ENCODE results near the gene CNTNAP2.

CNTNAP2 gene

DNA sequence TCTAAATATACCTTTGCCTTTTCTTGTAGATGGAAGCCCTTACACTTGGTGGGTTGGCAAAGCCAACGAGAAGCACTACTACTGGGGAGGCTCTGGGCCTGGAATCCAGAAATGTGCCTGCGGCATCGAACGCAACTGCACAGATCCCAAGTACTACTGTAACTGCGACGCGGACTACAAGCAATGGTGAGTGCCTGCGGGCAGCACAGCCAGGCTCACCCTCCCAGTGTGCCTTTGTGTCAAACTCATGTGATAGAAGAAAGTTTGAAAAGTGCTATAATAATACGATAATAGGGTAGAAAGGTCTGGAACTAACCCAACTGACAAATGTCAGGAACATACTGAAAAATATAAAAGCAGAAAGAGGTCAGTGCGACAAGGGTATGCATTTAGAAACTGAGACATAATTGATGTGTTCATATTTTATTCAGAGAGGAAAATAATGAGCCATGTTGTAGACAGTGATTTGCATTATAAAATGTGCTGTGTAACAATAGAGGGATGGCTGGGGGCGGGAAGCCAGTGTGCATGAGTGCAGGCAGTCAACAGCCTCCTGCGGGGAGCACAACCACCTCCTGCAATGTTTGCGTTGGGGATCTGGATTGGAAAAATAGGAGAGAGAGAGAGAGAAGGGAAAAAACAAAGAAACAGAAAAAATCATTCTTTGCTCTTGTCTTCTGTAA lies 1787.1 kb downstream of the CNTNAP2 start:
- no peak for DNase-seq

DNA sequence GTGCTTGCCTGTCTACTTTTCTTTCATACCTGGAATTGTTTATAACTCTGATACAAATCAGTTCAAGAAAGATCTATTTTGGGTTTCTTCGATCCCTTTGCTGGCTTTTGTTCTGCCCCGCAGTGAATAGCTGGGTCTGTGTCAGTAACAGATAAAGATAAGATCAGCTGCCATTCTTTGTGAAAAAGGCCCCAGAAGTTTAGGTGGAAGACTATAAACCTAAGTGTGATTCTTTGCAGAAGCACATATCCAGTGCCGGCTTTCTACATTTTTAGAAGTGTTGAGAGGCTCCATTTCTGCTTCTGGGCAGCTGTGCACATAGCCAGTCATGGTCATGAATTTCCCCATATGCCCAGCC lies 1787.6 kb downstream of the CNTNAP2 start:
- DNase-seq: no peak

DNA sequence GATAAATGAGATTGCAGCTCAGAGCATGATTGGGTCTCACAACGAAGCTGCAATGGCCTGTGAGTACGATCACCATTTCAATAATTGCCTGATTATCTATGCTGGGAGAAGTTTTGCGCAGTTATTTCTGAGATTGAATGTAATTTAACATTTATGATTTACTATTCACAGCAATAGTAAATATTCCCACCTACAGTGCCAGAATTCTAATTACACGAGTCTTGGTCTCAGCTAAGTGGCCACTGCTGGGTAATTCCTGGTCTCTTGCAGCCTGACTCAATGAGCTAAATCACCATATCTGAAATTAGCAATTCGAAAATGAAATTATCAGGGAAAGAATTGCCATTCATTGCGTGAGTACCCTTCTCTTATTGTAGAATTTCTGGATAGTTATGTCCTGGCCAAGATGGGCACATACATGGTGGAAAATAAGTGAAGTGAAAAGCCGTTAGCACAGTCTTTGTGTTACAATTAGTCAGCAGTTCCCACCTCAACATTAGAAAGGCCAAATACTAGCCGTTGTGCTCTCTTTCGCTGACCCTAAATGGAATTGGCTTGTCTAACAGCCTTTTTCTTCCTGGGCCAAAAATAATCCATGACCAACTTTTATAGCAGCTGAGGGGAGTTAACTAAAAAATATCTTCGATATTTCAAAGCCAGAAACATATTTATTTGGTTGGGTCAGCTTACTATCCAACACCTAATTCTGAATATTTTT lies 1793.0 kb downstream of the CNTNAP2 start:
- DNase-seq: no peak

DNA sequence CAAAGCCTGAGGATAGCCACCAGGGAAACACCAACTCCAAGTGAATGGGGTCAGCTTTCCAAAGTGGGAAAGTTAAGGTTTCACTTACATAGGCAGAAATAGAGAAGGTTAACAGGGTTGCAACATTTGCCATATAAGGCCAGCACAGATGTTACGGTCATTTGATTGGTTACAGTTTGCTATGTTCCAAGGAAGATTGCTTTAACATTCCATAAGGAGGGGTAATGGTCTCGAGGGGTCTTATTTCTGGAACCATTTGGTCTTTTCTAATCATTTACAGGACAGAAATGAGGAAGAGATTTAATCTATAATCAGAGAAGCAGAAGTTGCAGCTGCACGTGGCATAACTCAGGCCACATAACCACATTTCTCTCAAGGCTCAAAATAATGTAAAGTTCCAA lies 1794.6 kb downstream of the CNTNAP2 start:
- no peak for DNase-seq

DNA sequence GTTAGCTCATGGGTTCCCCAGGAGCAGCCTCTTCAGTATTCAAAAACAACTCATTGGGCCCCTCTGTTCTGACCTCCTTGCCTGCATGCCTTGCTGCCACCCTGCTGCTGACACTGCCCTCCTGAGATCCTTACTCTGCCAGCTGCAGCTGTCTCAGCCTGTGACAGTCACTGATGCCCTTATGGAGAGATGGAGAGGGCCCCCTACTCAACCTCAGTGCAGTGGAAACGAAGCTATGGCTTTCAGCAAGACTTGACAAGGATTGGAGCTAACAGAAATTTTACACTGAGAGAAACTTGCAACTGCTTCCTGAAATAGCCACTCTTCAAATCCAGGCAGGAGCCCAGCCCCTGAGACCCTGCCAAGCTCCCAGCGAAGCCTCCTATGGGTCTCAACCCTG lies 1795.7 kb downstream of the CNTNAP2 start:
- no peak for DNase-seq

DNA sequence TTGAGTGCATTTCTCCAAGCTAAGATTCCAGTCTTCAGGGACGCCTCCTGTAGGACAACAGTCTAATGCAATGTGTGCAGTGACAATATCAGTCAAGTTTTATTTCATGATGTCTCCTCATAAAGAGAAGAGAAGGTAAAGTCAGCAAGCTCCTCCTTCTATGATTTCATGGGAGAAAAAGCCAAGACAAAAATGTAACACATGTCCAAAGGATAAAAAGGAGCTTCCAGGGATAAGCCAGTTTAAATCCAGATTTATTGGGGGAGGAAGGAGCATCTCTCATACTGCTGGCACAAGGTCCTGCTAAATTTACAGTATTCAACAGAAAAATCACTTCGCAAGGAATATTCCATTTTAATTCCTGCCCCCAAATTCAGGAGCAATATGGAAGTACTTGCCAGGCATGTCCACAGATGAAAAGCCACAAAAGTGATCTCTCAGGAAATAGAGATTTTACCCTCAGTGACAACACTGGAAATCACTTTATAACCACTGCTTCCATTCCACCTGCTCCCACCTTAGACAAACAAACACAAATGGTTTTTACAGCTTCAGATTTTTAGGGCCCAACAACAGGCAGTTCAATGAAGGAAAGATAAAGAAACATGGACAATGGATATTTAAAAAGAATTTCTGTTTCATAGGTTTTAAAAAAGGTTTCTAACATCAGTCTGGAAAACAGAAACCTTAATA lies 1796.5 kb downstream of the CNTNAP2 start:
- DNase-seq: no peak

DNA sequence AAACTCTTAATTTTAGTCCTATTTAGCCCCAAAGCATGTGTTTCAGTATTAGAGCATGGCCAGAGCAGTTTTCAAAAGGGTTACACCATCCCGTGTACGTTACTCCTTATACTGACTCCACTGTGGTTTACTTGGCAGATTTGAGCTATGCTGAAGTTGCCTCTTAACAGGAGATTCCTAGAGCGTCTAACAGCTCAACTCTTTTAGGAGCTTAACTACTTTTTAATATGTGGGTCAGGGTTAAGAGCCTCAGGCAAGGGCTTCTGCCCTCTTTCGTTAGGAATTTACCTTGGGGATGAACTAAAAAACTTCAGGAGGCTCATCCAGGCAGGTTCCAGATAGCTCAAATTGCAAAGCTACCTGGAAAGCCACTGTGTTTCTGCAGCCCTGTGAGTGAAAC lies 1799.2 kb downstream of the CNTNAP2 start:
- no peak for DNase-seq

DNA sequence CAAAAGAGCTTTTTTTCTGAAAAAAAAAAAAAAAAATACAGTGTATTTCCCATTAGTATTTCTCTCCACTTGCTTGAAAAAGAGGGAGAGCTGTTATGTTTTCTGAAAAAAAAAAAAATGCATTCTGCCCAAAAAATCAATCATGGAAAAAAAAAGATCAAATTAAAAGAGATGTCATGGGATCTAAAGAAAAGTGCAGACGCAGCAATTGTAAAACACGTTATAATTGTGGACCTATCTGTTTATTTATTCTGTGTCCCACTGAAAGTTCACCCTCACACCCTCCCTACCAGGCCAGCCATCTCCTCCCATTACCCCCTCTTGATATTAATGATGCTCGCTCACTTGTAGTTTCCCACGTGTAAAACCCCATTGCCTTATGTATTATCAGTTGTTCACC lies 1800.0 kb downstream of the CNTNAP2 start:
- DNase-seq: no peak

DNA sequence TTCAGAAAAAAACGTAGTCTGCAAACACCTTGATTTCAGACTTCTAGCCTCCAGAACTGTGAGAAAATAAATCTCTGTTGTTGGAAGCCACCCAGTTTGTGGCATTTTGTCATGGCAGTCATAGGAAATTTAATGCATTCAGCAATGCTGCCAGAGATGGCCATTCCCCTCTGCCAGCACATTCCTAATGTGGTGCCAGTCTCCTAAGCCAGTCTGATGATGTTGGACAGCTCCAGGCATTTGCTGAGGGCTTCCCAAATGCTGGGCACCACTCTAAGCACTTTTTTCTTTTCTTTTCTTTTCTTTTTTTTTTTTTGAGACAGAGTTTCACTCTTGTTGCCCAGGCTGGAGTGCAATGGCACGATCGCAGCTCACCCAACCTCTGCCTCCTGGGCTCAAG lies 1807.2 kb downstream of the CNTNAP2 start:
- no peak for DNase-seq

DNA sequence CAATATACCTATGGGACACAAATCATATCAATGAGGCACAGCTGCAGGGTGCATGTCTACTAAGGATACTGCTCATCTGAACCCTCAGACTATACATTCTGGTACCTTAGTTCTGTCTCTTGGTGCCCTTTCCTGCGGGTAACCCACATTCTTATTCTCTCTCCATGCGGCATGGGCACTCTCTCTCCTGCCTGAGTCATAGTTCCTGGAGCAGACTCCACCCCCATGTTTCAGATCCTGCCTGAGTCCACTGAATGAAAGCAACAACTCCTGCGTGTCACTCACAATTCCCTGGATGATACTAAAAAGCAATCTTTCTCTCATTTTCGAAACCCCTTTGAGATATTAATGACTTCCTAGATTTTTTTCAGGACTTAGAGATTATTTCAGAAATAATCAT lies 1820.8 kb downstream of the CNTNAP2 start:
- peak; percentile 1 for DNase-seq

DNA sequence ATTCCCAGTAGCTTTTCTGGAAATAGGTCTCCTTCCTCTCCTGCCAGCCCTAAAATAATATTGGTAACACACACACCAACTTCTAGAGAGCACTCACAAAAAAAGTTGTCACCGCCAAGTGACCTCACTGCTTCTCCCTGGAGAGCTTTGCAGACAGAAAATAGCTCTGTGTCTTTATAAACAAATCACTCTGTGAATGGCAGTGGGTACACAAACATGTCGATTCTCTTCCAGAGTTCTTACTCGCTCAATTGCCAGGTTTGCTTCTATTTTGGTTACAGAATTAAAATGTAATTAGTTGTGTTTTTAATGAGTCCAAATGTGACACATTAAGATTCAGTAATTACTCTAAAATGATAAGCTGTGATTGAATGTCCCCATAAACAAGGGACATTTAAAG lies 1824.8 kb downstream of the CNTNAP2 start:
- no peak for DNase-seq

DNA sequence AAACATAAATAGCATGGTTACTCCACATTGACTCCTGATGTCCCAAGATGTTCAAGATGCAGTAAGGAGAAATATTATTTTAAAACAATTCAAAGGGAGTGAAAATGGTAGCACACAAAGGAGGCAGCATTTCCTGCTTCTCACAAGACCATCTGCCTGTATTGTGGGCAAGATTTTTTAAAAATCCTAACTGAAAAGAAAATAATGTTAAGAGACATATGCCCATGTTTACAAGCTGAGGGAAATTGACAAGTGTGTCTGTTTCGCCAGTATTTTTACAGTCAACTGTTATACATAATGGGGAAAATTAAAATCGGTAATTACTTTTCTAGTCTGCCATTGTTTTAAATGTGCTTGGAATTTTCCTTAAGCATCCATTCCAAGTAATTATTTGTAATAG lies 1827.7 kb downstream of the CNTNAP2 start:
- no peak for DNase-seq

DNA sequence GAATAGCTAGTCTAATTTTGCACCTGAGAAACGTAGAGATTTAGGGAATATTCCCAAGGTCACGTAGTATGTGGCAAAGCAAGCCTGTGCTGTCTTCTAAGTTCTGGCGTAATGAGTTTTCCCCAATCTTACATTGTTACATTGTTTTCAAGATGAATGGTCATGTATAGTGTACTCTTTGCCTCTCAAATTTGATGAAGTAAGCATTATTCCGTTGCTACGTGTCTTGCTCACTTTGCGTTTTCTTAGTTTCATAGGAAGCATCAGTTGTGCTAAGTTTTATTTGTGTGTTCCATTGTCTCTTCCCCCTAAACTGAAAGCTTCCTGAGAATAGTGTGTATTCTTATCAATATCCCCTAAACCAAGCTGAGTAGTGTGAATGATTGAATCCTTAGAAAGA lies 1836.3 kb downstream of the CNTNAP2 start:
- no peak for DNase-seq

DNA sequence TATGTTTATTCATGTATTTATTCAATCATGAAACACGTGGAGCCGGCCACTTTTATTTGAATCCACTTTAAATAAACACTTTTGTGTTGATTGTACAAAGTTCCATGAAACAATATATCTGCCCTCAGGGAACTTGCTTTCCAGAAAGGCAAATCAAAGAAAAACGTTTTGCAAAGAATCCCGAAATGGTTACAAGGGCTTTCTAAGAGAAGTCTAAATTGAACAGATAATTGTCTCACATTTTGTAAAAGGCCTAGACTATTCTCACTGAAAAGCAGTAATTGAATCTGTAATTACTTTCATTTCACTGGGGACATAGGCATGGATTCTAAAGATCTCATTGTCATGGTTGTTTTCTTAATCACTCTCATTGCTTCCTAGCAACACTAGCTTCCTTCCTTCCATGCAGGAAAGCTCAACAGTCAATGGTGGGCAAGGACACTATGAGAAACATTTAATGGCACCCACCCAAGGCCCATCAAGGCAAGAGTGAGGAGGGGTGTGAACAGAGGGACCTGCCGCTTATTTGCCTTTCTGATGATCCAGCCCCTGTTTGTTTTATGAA lies 1851.5 kb downstream of the CNTNAP2 start:
- DNase-seq: no peak

DNA sequence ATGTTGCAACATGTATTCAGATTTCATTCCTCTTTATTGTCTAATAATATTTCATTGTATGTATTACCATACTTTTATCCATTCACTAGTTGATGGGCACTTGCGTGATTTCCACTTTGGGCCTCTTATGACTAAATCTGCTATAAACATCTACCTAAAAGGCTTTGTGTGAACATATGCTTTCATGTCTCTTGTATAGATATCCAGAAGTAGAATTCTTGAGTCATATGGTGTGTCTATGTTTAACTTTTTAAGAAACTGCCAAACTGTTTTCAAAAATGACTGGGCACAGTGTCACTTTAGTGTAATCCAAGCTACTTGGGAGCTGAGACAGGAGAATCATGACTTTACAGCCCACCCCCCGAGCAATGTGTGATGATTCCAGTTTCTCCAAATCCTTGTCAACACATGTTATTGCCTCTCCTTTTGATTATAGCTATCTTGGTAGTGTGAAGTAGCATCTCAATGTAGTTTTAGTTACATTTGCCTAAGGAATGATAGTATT lies 1855.1 kb downstream of the CNTNAP2 start:
- no peak for DNase-seq

DNA sequence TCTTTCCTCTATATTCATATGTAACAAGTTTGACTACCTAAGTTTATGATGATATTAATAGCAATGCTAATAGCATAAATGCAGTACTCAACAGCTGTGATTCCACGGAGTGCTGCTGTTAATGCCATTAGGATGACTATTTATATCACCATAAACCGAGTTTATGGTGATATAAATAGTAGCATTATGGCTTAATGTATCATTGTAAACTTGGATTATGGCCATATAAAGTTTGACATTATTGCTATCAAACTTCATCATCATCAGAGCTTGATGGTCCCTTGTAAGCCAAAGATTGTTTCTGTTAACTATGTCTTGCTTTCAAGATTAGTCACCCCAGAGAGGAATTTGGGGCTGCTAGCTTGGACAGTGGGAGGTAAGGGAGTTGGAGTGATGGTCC lies 1861.6 kb downstream of the CNTNAP2 start:
- DNase-seq: no peak

DNA sequence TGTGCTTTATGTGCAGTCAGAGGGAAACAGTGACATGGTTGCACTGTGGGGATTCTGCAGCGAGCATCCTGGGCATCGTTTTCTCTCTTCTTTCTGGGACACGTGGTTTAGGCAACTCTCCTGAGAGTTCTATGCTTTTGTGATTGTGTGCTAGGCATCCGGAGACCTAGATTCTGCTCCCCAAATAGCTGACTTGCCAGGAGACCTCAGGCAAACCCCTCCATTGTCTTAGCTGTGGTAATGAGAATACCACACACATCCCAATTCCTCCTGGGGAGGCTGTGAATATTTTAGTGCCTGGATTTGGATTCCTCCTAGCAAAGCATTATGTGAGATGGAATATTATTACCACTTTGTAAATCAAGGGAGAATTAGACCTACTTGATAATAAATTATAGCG lies 1862.0 kb downstream of the CNTNAP2 start:
- DNase-seq: no peak

DNA sequence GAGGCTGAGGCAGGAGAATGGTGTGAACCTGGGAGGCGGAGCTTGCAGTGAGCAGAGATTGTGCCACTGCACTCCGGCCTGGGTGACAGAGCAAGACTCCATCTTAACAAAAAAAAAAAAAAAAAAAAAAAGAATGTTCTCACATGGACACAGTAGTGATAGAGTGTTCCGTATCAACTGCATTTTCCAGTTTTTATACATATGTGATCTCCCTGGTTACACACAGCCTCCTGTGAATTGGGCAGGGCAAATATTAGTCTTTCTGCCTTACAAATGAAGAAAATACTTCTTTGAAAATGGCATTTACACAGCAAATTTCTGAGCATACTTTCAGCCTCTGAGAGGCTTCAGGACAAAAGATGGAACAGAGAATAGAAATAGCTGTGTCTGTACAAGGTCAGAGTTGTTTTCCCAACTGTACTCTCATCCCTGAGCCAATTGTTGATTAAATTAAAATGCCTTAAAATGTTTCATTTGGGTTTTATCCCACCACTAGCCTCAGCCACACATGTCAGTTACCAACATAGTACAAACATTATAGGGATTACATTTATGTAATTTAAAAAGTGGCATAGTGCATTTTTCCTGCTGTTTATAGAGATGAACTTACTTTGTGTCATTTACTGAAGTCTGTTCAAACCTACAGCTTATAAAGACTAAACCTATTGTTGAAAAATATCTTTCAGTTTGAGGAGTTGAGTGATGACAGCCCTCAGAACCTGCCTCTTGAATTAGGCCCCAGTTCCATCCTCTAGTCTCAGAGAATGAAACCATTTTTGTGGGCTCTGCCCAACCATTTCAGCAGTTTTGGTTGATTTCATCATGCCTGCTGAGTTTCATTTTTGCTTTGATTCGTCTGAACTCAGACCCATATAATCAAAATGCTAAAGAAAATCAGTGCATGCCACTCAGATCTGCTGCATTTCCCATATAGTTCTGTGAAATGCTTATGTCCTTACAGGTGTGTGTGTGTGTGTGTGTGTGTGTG lies 1864.5 kb downstream of the CNTNAP2 start:
- DNase-seq: no peak

DNA sequence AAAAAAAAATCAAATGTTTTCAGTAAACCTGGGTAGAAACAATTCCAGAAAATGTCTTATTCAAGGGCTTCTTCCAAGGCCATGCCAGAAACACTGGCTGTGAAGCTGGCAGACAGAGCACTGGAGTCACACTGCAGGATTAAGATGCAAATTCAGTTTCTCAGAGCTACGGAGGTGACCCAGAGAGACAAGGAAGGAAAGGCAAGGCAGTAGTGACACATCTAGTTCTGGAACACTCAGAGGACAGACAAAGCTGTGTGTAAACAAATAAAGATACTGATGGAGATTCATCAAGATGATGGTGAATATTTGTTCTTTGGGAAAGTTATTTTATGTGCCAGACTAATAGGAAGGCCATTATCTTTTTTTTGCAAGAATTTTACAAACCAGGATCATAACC lies 1865.7 kb downstream of the CNTNAP2 start:
- DNase-seq: no peak

DNA sequence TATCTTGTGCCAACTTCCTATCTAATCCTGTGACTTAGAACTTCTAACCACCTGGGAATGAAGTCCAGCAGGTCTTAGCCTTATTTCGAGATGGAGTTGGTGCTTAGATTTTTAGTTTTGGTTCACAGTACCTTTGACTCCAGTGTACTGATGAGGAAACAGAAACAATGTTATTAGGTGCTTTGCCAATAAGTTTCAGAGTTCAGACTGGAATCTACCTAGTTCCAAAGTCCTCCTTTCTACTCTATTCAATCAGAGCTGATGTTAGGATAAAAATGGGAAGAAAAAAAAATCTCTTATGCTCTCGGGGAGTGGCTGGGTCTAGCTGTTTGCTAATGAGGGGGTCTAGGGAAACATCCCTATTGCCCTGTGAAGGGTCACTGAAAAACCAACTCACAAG lies 1867.7 kb downstream of the CNTNAP2 start:
- DNase-seq: no peak

DNA sequence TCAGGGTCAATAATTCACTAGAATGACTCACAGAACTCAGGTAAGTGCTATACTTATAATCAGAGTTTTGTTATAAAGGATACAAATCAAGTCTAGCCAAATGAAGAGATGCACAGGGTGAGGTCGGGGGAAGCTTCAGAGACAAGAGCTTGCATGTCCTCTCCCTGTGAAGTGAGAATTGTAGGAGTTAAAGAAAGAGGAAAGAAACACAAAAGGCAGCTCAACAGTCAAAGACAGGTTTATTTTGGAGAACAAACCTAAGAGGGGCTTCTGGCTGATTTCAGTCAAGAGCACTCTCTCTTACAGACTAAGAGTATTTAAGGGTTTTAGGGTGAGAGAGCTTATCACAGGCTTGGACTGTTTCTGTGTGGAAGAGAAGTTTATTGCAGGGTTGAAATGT lies 1873.5 kb downstream of the CNTNAP2 start:
- no peak for DNase-seq

DNA sequence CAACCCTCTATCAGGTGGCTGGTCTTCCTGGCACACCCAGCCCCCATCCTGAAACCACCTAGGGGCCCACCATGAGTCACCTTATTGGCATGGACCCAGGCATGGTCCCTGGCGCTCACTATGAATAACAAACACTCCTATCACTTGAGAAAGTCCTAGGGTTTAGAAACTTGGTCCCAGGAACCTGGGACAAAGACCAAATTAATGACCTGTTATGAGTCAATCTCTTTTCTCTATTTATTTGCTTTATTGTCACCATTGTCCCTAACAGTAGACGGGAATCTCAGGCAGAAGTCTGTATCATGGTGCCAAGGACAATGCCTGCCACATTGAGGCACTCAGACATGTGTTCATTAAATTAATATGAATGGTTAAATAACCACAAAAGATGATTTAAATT lies 1874.3 kb downstream of the CNTNAP2 start:
- DNase-seq: no peak

DNA sequence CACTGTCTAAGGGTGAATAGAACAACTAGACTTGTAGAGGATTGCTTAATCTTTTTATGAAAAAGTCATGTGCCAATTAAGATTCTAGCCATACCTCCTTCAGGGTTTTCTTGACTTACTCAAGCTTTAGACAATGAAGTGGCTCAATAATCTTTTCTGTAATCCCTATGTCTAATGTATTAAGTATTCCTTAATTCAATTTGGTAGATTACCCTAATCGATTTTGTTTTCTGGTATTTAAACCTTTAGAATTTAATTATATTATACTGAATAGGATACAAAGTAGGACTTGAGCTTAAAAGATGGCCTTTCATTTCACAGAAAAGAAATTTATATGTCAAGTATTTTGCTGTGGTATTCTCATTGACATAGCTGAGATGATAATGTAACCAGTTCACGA lies 1876.1 kb downstream of the CNTNAP2 start:
- no peak for DNase-seq
